K562 (cell line): ENCODE results near the gene ELP1.

ENCODE experiments used
- ARID2 ChIP-seq: fragments of 450-650 bp; IDR thresholded peaks from 2 replicates; pipeline ENCODE4 v1.6.1; 2017; ENCODE audit warnings: antibody characterized with exemption, mild to moderate bottlenecking
- ARID4B ChIP-seq: sonication (generic); formaldehyde crosslinking; IDR thresholded peaks from 2 replicates; pipeline ENCODE4 v1.8.0; 2022; ENCODE audit warnings: mild to moderate bottlenecking, missing genetic modification reagents
- ATF3 ChIP-seq, 2 experiments: fragments of 450-650 bp in 1 of 2; sonication (generic) in 1 of 2; formaldehyde crosslinking in 1 of 2; IDR thresholded peaks in 1 of 2; conservative IDR thresholded peaks in 1 of 2; 2 replicates each; pipeline versions ENCODE4 v1.6.1 to v1.8.1; 2016 to 2023; ENCODE audit warnings: mild to moderate bottlenecking in 2 of 2, moderate library complexity in 2 of 2, inconsistent platforms in 1 of 2, missing genetic modification reagents in 1 of 2
- CTCF ChIP-seq, 3 experiments: IDR thresholded peaks in 2 of 3; conservative IDR thresholded peaks in 1 of 3; 2 replicates each; pipeline ENCODE4 v1.5.1; 2011 to 2012; ENCODE audit warnings: low read length in 3 of 3, mild to moderate bottlenecking in 3 of 3, control low read depth in 2 of 3, improper control_type of control experiment in 1 of 3, inconsistent platforms in 1 of 3, low read depth in 1 of 3, mixed read lengths in 1 of 3, moderate library complexity in 1 of 3; ENCODE audit not compliant: insufficient read depth in 2 of 3
- JUNB ChIP-seq: fragments of 450-650 bp; formaldehyde crosslinking; conservative IDR thresholded peaks from 2 replicates; pipeline ENCODE4 v1.4.0; 2020; ENCODE audit warnings: mild to moderate bottlenecking
- MECOM ChIP-seq: fragments of 250-450 bp; sonication (Bioruptor Pico); IDR thresholded peaks from 2 replicates; pipeline ENCODE4 v1.8.0; 2022; ENCODE audit warnings: inconsistent platforms
- NBN ChIP-seq: fragments of 450-650 bp; IDR thresholded peaks from 2 replicates; pipeline ENCODE4 v1.6.1; 2016; ENCODE audit warnings: low read depth, mild to moderate bottlenecking
- POLR2A ChIP-seq: fragments of 450-650 bp; conservative IDR thresholded peaks from 2 replicates; pipeline ENCODE4 v1.6.1; 2016
- POLR2AphosphoS5 ChIP-seq: IDR thresholded peaks from 2 replicates; pipeline ENCODE4 v1.6.1; 2011; ENCODE audit warnings: mild to moderate bottlenecking, low read depth, low read length, moderate library complexity; ENCODE audit not compliant: control insufficient read depth, insufficient read depth
- RB1 ChIP-seq: fragments of 450-650 bp; IDR thresholded peaks from 2 replicates; pipeline ENCODE4 v1.6.1; 2017; ENCODE audit warnings: low read depth, mild to moderate bottlenecking
- ZBTB7A ChIP-seq: IDR thresholded peaks from 2 replicates; pipeline ENCODE4 v1.6.1; 2011; ENCODE audit warnings: low read depth, mild to moderate bottlenecking, low read length, moderate library complexity, borderline replicate concordance; ENCODE audit not compliant: control insufficient read depth

GRCh38 chr9:108869092-108869725, 64.7 kb downstream of the ELP1 start:
- no peak for TF ChIP-seq ATF3 (IDR thresholded peaks at IDR 0.05)
- no peak for TF ChIP-seq ATF3 (CRISPR knock-in tag; conservative IDR thresholded peaks at IDR 0.05)
- TF ChIP-seq POLR2AphosphoS5, result no peak
- TF ChIP-seq MECOM (CRISPR knock-in tag), result no peak
- TF ChIP-seq NBN, result no peak
- TF ChIP-seq ARID4B (CRISPR knock-in tag), result no peak
- TF ChIP-seq POLR2A, result no peak
- TF ChIP-seq ZBTB7A, result no peak
- no peak for TF ChIP-seq JUNB (CRISPR knock-in tag)
- no peak for TF ChIP-seq CTCF (IDR thresholded peaks at IDR 0.05 in 2 of 3, conservative IDR thresholded peaks at IDR 0.05 in 1 of 3; ENCODE audit: insufficient read depth in 2 of 3, low read depth in 1 of 3, low read length in 3 of 3)
- no peak for TF ChIP-seq RB1
- no peak for TF ChIP-seq ARID2
